HEK293T (cell line): Measurements from ENCODE around the gene CDKN1B.
A peak's percentile ranks its signal among the peaks of the same experiment; 100 is the strongest.

Experiments used
- CTCF ChIA-PET: fragments of 350-600 bp; formaldehyde crosslinking; extraction: SDS; loops from one replicate; lab custom pipeline; 2021; ENCODE audit warnings: antibody characterized with exemption, inconsistent platforms; lab: Yijun Ruan, JAX
- POLR2A ChIA-PET: fragments of 350-600 bp; formaldehyde crosslinking; extraction: SDS; loops from one replicate; lab custom pipeline; 2020; ENCODE audit warnings: antibody characterized with exemption, inconsistent platforms; lab: Yijun Ruan, JAX
- DNase-seq: peaks from one replicate; pipeline ENCODE4 v3.0.0; 2012; ENCODE audit warnings: mixed read lengths; ENCODE audit errors: extremely low spot score
- ARNT ChIP-seq: fragments of 450-650 bp; IDR thresholded peaks from 2 replicates; pipeline ENCODE4 v1.6.1; 2017; ENCODE audit warnings: mild to moderate bottlenecking
- BHLHE40 ChIP-seq: fragments of 450-650 bp; IDR thresholded peaks from 2 replicates; pipeline ENCODE4 v1.6.1; 2016; ENCODE audit warnings: mild to moderate bottlenecking, moderate library complexity, borderline replicate concordance
- CTBP1 ChIP-seq: fragments of 450-650 bp; IDR thresholded peaks from 2 replicates; pipeline ENCODE4 v1.6.1; 2016; ENCODE audit warnings: borderline replicate concordance
- ELF4 ChIP-seq: fragments of 450-650 bp; IDR thresholded peaks from 2 replicates; pipeline ENCODE4 v1.6.1; 2017; ENCODE audit warnings: antibody characterized with exemption
- FOXA1 ChIP-seq: fragments of 450-650 bp; IDR thresholded peaks from 2 replicates; pipeline ENCODE4 v1.6.1; 2016; ENCODE audit warnings: mild to moderate bottlenecking
- FOXK2 ChIP-seq: fragments of 450-650 bp; IDR thresholded peaks from 2 replicates; pipeline ENCODE4 v1.6.1; 2016; ENCODE audit warnings: mild to moderate bottlenecking
- FOXM1 ChIP-seq: fragments of 450-650 bp; IDR thresholded peaks from 2 replicates; pipeline ENCODE4 v1.6.1; 2017; ENCODE audit warnings: mild to moderate bottlenecking, borderline replicate concordance
- HDGF ChIP-seq: fragments of 450-650 bp; IDR thresholded peaks from 2 replicates; pipeline ENCODE4 v1.6.1; 2017; ENCODE audit warnings: antibody characterized with exemption, borderline replicate concordance
- L3MBTL2 ChIP-seq: fragments of 450-650 bp; conservative IDR thresholded peaks from 2 replicates; pipeline ENCODE4 v1.6.1; 2016; ENCODE audit warnings: mild to moderate bottlenecking
- LEF1 ChIP-seq: fragments of 450-650 bp; IDR thresholded peaks from 2 replicates; pipeline ENCODE4 v1.6.1; 2017; ENCODE audit warnings: mild to moderate bottlenecking, borderline replicate concordance
- NFRKB ChIP-seq: fragments of 450-650 bp; IDR thresholded peaks from 2 replicates; pipeline ENCODE4 v1.6.1; 2016; ENCODE audit warnings: mild to moderate bottlenecking, moderate library complexity
- PKNOX1 ChIP-seq: fragments of 450-650 bp; IDR thresholded peaks from 2 replicates; pipeline ENCODE4 v1.6.1; 2016
- SP1 ChIP-seq: fragments of 450-650 bp; IDR thresholded peaks from 2 replicates; pipeline ENCODE4 v1.6.1; 2017
- SUZ12 ChIP-seq: fragments of 450-650 bp; IDR thresholded peaks from 2 replicates; pipeline ENCODE4 v1.6.1; 2016; ENCODE audit warnings: mild to moderate bottlenecking
- TARDBP ChIP-seq: fragments of 450-650 bp; IDR thresholded peaks from 2 replicates; pipeline ENCODE4 v1.6.1; 2016
- ZNF384 ChIP-seq: fragments of 450-650 bp; IDR thresholded peaks from 2 replicates; pipeline ENCODE4 v1.6.1; 2016

Gene CDKN1B

GRCh38 chr12:12716151-12716792 is 896 bp upstream of the CDKN1B start:
- ChIA-PET CTCF (interaction anchor here (0.5 to 2.0 kb wide), 5 partner anchors 9 to 948 kb away, joined by 3 to 17 read pairs (median 4); no protein-coding TSS in a partner anchor), POLR2A (interaction anchor here (0.9 to 7.4 kb wide), 16 partner anchors 9 to 359 kb away, joined by 3 to 87 read pairs (median 4); partner anchors contain the start of genes APOLD1, BORCS5, CREBL2 and GPR19)
- DNase-seq, result no peak
- TF ChIP-seq BHLHE40 (no peak), TARDBP (no peak), FOXA1 (no peak), ELF4 (no peak)

GRCh38 chr12:12717586-12718380 is 615 bp downstream of the CDKN1B start:
- no peak for DNase-seq

DNA sequence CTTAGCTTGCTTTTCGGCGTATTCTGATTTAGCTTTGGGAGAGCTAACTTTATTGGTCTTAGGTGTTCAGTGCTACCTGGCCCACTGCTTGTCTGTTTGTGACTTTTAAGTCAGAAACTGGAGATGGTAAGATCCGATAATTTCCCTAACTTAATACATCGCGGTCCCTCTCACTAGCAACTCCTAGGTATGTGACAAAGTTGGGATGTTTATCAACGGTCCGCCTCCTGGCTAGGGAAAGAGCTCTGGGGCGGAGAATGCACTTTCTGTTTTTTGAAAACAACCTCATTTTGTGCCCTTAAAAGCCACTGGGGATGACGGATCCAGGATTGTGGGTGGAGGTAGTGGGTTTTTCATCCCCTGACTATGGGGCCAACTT is 1.2 kb downstream of the CDKN1B start:
- ChIA-PET CTCF (interaction anchor here (0.7 to 2.4 kb wide), 2 partner anchors 19 to 94 kb away, joined by 3 to 18 read pairs; no protein-coding TSS in a partner anchor), POLR2A (interaction anchor here (1.0 to 7.4 kb wide), 5 partner anchors 8 to 360 kb away, joined by 3 to 81 read pairs (median 3); no protein-coding TSS in a partner anchor)
- DNase-seq, result no peak
- TF ChIP-seq L3MBTL2, result no peak
- TF ChIP-seq FOXM1, result no peak
- TF ChIP-seq FOXK2, result no peak
- no peak for TF ChIP-seq SP1
- no peak for TF ChIP-seq ARNT

More at GRCh38 chr12:12717586-12718380, 615 bp downstream of the CDKN1B start:
- ChIA-PET POLR2A (interaction anchor here (1.6 to 7.4 kb wide), 3 partner anchors 9 to 69 kb away, joined by 10 to 81 read pairs (median 12); partner anchors contain the start of gene APOLD1), CTCF (interaction anchor here (2.4 kb wide), 1 partner anchor 19 kb away, joined by 18 read pairs; no protein-coding TSS in a partner anchor)
- TF ChIP-seq TARDBP (no peak), PKNOX1 (no peak), SP1 (no peak), NFRKB (no peak), ARNT (no peak), CTBP1 (no peak), ELF4 (no peak), SUZ12 (no peak), FOXM1 (no peak), FOXA1 (no peak), ZNF384 (no peak), L3MBTL2 (no peak), BHLHE40 (no peak), LEF1 (no peak), HDGF (no peak), FOXK2 (no peak)

- DNase-seq, result no peak
- 0 out of 2 replicates have a peak, but pooled peaks have one; percentile 37 for TF ChIP-seq L3MBTL2
- TF ChIP-seq SP1, result no peak
- no peak for TF ChIP-seq PKNOX1
- no peak for TF ChIP-seq ARNT
- TF ChIP-seq FOXK2, result no peak
- no peak for TF ChIP-seq FOXA1
- TF ChIP-seq HDGF, result no peak
- TF ChIP-seq SUZ12, result no peak
- POLR2A ChIA-PET, result interaction anchor here (1.0 to 7.4 kb wide), 6 partner anchors 8 to 361 kb away, joined by 3 to 81 read pairs (median 4); no protein-coding TSS in a partner anchor
- CTCF ChIA-PET, result interaction anchor here (0.7 to 2.4 kb wide), 3 partner anchors 17 to 94 kb away, joined by 3 to 18 read pairs (median 3); no protein-coding TSS in a partner anchor
Observed at GRCh38 chr12:12718853-12719252, 1.7 kb downstream of the CDKN1B start.

GRCh38 chr12:12719496-12719895 is 2.3 kb downstream of the CDKN1B start:
- DNase-seq, result no peak
- POLR2A ChIA-PET, result interaction anchor here (1.0 to 7.4 kb wide), 6 partner anchors 17 to 362 kb away, joined by 3 to 81 read pairs (median 4); no protein-coding TSS in a partner anchor
- TF ChIP-seq TARDBP (no peak), BHLHE40 (no peak), FOXM1 (no peak), FOXK2 (no peak), FOXA1 (no peak), ELF4 (no peak), CTBP1 (no peak), ARNT (no peak), SUZ12 (no peak), SP1 (no peak)
- CTCF ChIA-PET, result interaction anchor here (0.6 to 2.4 kb wide), 3 partner anchors 16 to 210 kb away, joined by 3 to 18 read pairs (median 4); no protein-coding TSS in a partner anchor

DNA sequence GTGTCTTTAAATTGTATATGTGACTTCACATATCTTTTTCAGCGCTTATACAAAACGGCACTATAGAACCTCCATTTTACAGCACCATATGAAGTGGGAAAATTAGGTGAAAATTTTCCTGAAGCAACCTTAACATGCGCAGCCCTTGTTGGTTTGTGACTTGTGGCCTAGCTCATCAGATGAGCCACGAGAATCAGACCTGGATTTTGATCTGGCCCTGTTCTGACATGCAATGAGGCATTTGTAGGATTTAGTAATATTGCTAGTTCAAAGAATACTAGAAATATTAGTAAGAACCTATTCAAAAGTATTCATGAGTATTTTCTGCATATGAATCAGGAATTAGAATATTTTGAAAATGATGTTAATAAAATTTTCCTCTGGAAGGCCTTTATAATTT is 2.9 kb downstream of the CDKN1B start:
- no peak for DNase-seq
- TF ChIP-seq SP1 (no peak), SUZ12 (no peak), BHLHE40 (no peak), TARDBP (no peak)
- ChIA-PET CTCF (interaction anchor here (0.6 to 2.4 kb wide), 2 partner anchors 17 to 210 kb away, joined by 4 to 18 read pairs; no protein-coding TSS in a partner anchor), POLR2A (interaction anchor here (1.2 to 7.4 kb wide), 5 partner anchors 16 to 118 kb away, joined by 3 to 81 read pairs (median 4); no protein-coding TSS in a partner anchor)
